Ectodermal cell (in vitro differentiated cells): Measurements from ENCODE around the gene PLSCR1.

Source experiments
- H3K27ac ChIP-seq: 2 replicates; pipeline ENCODE4 v1.7.0; 2013; ENCODE audit warnings: mild to moderate bottlenecking, low read depth, low read length; ENCODE audit not compliant: insufficient read depth, poor library complexity, severe bottlenecking
- H3K27me3 ChIP-seq: 2 replicates; pipeline ENCODE4 v1.7.0; 2013; ENCODE audit warnings: mild to moderate bottlenecking, low read length; ENCODE audit not compliant: insufficient read depth, control insufficient read depth, poor library complexity, severe bottlenecking
- H3K36me3 ChIP-seq: one replicate; pipeline ENCODE4 v1.7.0; 2013; ENCODE audit warnings: low read length; ENCODE audit not compliant: control insufficient read depth, insufficient read depth
- H3K4me1 ChIP-seq: one replicate; pipeline ENCODE4 v1.7.0; 2013; ENCODE audit warnings: low read length; ENCODE audit not compliant: control insufficient read depth, insufficient read depth
- H3K4me3 ChIP-seq: 2 replicates; pipeline ENCODE4 v1.7.0; 2013; ENCODE audit warnings: low read depth, low read length, control low read depth; ENCODE audit not compliant: insufficient read depth
- H3K9me3 ChIP-seq: 2 replicates; pipeline ENCODE4 v1.7.0; 2013; ENCODE audit warnings: mild to moderate bottlenecking, low read length, moderate library complexity; ENCODE audit not compliant: control insufficient read depth
- WGBS, 2 experiments: methylation state at CpG; one replicate each; pipeline ENCODE4 v1.1.7; 2013; ENCODE audit warnings: missing lambda C conversion rate in 2 of 2; 5-methylcytosine and 5-hydroxymethylcytosine counted together

The PLSCR1 gene

GRCh38 chr3:146574173-146574572 is 29.8 kb upstream of the PLSCR1 start:
- no peak overlapping the region for H3K4me3 ChIP-seq
- 100% methylated on average over 1 of the region's 1 CpG; no CpG with 5 or more reads in 1 of the 2 experiments for WGBS, 2 experiments
- no peaks in the 10 kb centered on the region for H3K27me3 ChIP-seq

DNA sequence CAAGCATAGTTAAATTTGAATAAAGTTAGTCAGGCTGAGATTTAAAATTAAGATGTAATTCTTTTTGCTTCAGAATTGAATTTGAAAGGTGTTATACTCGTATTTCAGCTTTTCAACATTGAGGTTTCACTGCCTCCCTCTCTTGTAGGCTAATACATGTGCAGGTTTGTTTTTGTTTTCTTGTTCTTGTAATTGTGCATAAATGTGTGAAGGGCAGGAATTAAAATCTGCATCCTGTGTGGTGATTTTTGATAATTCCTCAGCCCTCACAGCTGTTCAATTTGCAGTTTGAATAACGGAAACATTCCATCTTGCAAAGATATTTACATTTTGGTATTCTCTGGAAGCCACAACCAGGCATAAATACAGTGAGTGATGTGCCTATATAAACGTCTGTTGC is 24.9 kb upstream of the PLSCR1 start:
- 90 to 92% methylated on average over 3 of the region's 3 CpGs for WGBS, 2 experiments
- Histone ChIP-seq H3K4me1 (no peaks in the 10 kb centered on the region), H3K36me3 (no peaks in the 10 kb centered on the region), H3K4me3 (no peak overlapping the region), H3K27me3 (no peaks in the 10 kb centered on the region), H3K9me3 (no peaks in the 10 kb centered on the region), H3K27ac (no peak overlapping the region)

More at GRCh38 chr3:146574173-146574572, 29.8 kb upstream of the PLSCR1 start:
- H3K9me3 ChIP-seq: no peaks in the 10 kb centered on the region
- no peak overlapping the region for H3K27ac ChIP-seq
- no peaks in the 10 kb centered on the region for H3K36me3 ChIP-seq
- H3K4me1 ChIP-seq: no peaks in the 10 kb centered on the region

GRCh38 chr3:146566138-146566537 is 21.7 kb upstream of the PLSCR1 start:
- Histone ChIP-seq H3K36me3 (no peaks in the 10 kb centered on the region), H3K9me3 (no peaks in the 10 kb centered on the region), H3K27ac (no peak overlapping the region), H3K27me3 (no peaks in the 10 kb centered on the region), H3K4me1 (no peaks in the 10 kb centered on the region), H3K4me3 (no peak overlapping the region)

GRCh38 chr3:146561879-146562278 is 17.5 kb upstream of the PLSCR1 start:
- H3K27ac ChIP-seq: no peak overlapping the region
- no peaks in the 10 kb centered on the region for H3K4me1 ChIP-seq
- H3K4me3 ChIP-seq: no peak overlapping the region
- no peaks in the 10 kb centered on the region for H3K27me3 ChIP-seq
- H3K9me3 ChIP-seq: no peaks in the 10 kb centered on the region
- H3K36me3 ChIP-seq: no peaks in the 10 kb centered on the region
- WGBS, 2 experiments: 89 to 96% methylated on average over 1 of the region's 1 CpG

DNA sequence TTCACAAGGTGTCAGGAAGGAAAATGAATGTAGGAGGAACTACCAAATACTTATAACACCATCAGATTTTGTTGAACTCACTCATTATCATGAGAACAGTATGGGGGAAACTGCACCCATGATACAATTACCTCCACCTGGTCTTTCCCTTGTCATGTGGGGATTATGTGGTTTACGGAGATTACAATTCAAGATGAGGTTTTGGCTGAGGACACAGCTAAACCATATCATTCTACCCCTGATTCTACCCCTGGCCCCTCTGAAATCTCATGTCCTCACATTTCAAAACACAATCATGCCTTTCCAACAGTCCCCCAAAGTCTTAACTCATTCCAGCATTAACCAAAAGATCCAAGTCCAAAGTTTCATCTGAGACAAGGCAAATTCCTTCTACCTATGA is 17.1 kb upstream of the PLSCR1 start:
- H3K27me3 ChIP-seq: no peaks in the 10 kb centered on the region
- WGBS, 2 experiments: 75 to 89% methylated on average over 1 of the region's 1 CpG
- H3K4me3 ChIP-seq: no peak overlapping the region
- H3K27ac ChIP-seq: no peak overlapping the region
- no peaks in the 10 kb centered on the region for H3K36me3 ChIP-seq
- H3K4me1 ChIP-seq: no peaks in the 10 kb centered on the region
- no peaks in the 10 kb centered on the region for H3K9me3 ChIP-seq

DNA sequence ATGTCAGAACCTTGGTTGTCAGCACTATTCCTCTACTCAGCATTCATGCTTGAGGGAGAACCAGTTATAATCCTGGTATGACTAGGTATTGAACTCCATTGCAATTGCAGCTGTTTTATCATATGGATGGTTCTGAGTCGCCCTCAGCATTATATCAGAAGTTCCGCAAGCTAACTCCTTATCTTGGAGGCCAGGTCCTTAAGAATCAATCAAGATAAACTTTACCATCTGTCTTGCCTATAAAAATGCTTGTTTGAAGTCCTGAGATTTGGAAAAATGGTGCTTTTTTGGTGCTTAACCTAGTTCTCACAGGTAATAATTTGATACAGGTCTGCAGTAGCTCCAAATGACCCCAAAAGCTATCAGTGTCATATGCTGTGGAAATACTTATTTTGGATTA is 16.3 kb upstream of the PLSCR1 start:
- WGBS, 2 experiments: 98 to 100% methylated on average over 2 of the region's 2 CpGs
- Histone ChIP-seq H3K36me3 (no peaks in the 10 kb centered on the region), H3K4me3 (no peak overlapping the region), H3K27ac (no peak overlapping the region), H3K9me3 (no peaks in the 10 kb centered on the region), H3K27me3 (no peaks in the 10 kb centered on the region), H3K4me1 (no peaks in the 10 kb centered on the region)

DNA sequence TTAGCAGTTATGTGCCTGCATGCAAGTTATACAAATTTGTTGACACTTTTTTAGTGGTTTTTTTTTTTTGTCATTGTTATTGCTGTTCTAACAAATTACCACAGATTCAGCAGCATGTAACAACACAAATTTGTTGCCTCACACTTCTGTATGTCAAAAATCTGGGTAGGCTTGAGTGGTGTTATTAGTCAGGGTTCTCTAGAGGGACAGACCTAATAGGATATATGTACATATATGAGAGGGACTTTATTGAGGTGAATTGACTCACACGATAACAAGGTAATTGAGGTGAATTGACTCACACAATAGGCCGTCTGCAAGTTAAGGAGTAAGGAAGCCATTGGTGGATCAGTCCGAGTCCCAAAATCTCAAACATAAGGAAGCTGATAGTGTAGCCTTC is 15.0 kb upstream of the PLSCR1 start:
- 90 to 92% methylated on average over 3 of the region's 3 CpGs for WGBS, 2 experiments
- H3K4me3 ChIP-seq: no peak overlapping the region
- no peaks in the 10 kb centered on the region for H3K9me3 ChIP-seq

DNA sequence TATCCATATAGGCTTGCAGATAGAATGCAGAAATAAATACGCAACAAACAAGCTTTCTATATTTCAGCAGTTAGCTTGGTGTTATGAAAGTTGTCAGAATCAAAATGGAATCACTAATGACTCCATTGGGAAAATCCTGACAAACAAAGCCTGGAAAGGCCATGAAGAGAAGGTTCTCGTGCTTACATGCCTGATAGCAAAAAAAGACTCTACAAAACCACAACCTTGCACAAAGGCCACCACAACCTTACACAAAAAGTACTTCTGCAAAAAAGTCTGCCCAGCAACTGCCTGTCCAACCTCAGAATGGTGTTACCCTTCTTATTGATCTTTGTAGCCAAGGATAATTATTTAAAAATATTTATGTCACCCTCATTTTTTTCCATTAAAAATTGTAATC is 14.4 kb upstream of the PLSCR1 start:
- WGBS, 2 experiments: 93 to 96% methylated on average over 2 of the region's 2 CpGs
- Histone ChIP-seq H3K27me3 (no peaks in the 10 kb centered on the region), H3K4me3 (no peak overlapping the region), H3K27ac (no peak overlapping the region), H3K9me3 (no peaks in the 10 kb centered on the region), H3K4me1 (no peaks in the 10 kb centered on the region), H3K36me3 (no peaks in the 10 kb centered on the region)

More for the DNA sequence above, 15.0 kb upstream of the PLSCR1 start:
- Histone ChIP-seq H3K4me1 (no peaks in the 10 kb centered on the region), H3K27me3 (no peaks in the 10 kb centered on the region), H3K36me3 (no peaks in the 10 kb centered on the region), H3K27ac (no peak overlapping the region)

GRCh38 chr3:146557745-146558144 is 13.3 kb upstream of the PLSCR1 start:
- H3K4me1 ChIP-seq: no peaks in the 10 kb centered on the region
- H3K9me3 ChIP-seq: no peaks in the 10 kb centered on the region
- no peaks in the 10 kb centered on the region for H3K36me3 ChIP-seq
- no peak overlapping the region for H3K4me3 ChIP-seq
- no peaks in the 10 kb centered on the region for H3K27me3 ChIP-seq
- WGBS, 2 experiments: 93 to 95% methylated on average over 3 to 4 of the region's 4 CpGs
- no peak overlapping the region for H3K27ac ChIP-seq

DNA sequence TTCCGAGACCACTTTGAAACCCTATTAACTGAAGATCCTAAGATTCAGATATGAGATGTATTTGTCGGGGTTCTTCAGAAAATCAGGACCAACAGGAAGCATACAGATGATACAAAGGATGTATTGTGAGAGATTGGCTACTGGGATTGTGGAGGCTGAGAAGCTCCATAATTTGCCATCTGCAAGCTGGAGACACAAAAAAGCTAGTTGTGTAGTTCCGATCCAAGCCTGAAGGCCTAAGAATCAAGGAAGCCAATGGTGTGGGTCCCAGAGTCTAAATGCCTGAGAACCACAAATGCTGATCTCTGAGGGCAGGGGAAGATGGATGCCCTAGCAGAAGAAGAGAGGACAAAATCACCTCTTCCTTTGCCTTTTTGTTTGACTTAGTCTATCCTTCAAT is 10.9 kb upstream of the PLSCR1 start:
- Histone ChIP-seq H3K4me1 (no peaks in the 10 kb centered on the region), H3K36me3 (no peaks in the 10 kb centered on the region), H3K9me3 (no peaks in the 10 kb centered on the region), H3K27ac (no peak overlapping the region), H3K4me3 (no peak overlapping the region), H3K27me3 (no peaks in the 10 kb centered on the region)
- WGBS, 2 experiments: 94 to 97% methylated on average over 3 of the region's 3 CpGs

DNA sequence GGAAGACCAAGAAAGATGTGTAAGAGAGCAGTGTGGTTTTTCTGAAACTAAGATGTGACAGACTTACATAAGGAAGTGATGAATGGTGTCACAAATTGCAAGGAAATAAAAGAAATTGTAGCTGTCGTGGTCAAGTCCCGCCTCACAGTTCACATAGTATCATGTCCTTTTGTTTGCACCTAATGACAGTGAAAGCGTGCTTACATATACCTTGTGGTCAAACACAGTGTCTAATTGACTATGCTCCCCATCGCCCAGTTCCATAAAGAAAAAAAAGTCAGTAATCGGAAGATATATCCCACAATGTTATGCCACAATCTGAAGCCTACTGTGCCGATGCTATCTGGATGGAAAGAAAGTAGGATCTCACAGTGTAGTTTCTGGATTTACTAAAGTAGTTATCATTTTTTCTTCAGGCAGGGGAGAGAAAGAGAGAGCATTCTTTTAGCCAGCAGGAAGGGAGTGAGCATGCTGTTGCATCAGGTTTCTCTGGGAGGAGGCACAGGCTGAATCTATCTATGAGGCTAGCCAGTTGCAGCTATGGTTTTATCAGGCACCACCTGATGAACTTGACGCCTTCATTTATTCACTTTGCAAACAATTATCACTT is 9.8 kb upstream of the PLSCR1 start:
- Histone ChIP-seq H3K36me3 (no peaks in the 10 kb centered on the region), H3K9me3 (no peaks in the 10 kb centered on the region), H3K4me1 (no peaks in the 10 kb centered on the region), H3K4me3 (no peak overlapping the region), H3K27ac (no peak overlapping the region), H3K27me3 (no peaks in the 10 kb centered on the region)
- WGBS, 2 experiments: 91 to 93% methylated on average over 7 of the region's 7 CpGs
